Measurements from ENCODE around the gene SCMH1. TPM values are rescaled to one million over a fixed set of nuclear protein-coding genes. Genes with fewer than 3 reads are reported as not detected.

SCMH1 gene
- total and polyA plus RNA-seq, 2 experiments from 2014 or later: 15.0 to 19.4 TPM

DNA sequence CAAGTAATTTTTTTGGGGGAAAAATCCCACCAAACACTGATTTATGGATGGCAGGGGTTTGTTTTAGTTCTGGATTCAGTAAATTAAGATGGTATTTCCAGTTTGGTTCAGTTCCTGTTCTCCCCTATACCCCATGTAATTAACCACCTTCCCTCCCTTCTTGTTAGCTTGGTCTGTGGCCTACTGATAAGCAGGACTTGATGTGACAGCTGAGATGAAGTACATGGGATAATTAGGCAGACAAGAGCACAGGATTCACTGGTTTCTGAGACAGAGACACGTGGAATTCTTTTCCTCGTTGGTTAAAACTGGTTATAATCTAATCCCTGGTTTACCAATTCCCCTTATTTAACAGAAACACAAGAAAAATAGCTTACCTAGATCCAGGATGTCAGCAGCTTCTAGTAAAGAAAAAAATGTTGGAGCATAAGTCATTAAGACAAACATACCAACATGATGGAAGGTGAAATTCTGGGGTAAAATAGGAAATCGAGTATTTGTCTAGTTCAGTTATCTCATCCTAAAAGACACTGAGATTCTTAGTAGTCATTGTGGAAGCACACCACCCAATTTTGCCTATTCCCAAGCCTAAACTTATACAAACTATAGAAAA is 81.5 kb downstream of the SCMH1 start:
- Histone ChIP-seq H3K27ac (ENCODE audit: low read depth) (no peak overlapping the region), H3K79me2 (replicated peaks; ENCODE audit: insufficient read depth) (no peaks in the 10 kb centered on the region), H3K9me2 (ENCODE audit: insufficient read depth) (0 out of 2 replicates have a peak, but pooled peaks cover 2% of the 10 kb centered on the region), H3K4me3 (no peak overlapping the region), H3F3A (replicated peaks; ENCODE audit: low read depth) (no peaks in the 10 kb centered on the region), H2AFZ (no peak overlapping the region), H3K36me3 (ENCODE audit: insufficient read depth) (no peaks in the 10 kb centered on the region), H3K4me1 (ENCODE audit: insufficient read depth) (peaks cover 7% of the 10 kb centered on the region; the same call in 1 of the 2 replicates), H3K27me3 (ENCODE audit: insufficient read depth) (no peaks in the 10 kb centered on the region), H3K4me2 (no peak overlapping the region), H4K20me1 (replicated peaks; ENCODE audit: insufficient read depth) (no peaks in the 10 kb centered on the region)
- H3K27ac Mint-ChIP-seq: no peak overlapping the region
- DNase-seq (ENCODE audit: low spot score) (no peak), ATAC-seq (no peak)
- H3K27me3 Mint-ChIP-seq (ENCODE audit: insufficient read depth, low read depth, poor library complexity): peaks cover 2% of the 10 kb centered on the region
- H3K4me3 Mint-ChIP-seq: no peak overlapping the region
- TF ChIP-seq JUNB (IDR thresholded peaks at IDR 0.05; ENCODE audit: unreplicated experiment): no peak
- TF ChIP-seq EZH2phosphoT487 (IDR thresholded peaks at IDR 0.05; ENCODE audit: unreplicated experiment): no peak
- no peak for TF ChIP-seq STAT1 (IDR thresholded peaks at IDR 0.05; ENCODE audit: unreplicated experiment)
- TF ChIP-seq NANOG (IDR thresholded peaks at IDR 0.05; ENCODE audit: borderline replicate concordance): no peak
- TF ChIP-seq, protein P1, sequence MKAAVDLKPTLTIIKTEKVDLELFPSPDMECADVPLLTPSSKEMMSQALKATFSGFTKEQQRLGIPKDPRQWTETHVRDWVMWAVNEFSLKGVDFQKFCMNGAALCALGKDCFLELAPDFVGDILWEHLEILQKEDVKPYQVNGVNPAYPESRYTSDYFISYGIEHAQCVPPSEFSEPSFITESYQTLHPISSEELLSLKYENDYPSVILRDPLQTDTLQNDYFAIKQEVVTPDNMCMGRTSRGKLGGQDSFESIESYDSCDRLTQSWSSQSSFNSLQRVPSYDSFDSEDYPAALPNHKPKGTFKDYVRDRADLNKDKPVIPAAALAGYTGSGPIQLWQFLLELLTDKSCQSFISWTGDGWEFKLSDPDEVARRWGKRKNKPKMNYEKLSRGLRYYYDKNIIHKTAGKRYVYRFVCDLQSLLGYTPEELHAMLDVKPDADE (IDR thresholded peaks at IDR 0.05): no peak
- TF ChIP-seq CREB1 (CRISPR knock-in tag; IDR thresholded peaks at IDR 0.05; ENCODE audit: low read depth): no peak
- TF ChIP-seq, protein P2, sequence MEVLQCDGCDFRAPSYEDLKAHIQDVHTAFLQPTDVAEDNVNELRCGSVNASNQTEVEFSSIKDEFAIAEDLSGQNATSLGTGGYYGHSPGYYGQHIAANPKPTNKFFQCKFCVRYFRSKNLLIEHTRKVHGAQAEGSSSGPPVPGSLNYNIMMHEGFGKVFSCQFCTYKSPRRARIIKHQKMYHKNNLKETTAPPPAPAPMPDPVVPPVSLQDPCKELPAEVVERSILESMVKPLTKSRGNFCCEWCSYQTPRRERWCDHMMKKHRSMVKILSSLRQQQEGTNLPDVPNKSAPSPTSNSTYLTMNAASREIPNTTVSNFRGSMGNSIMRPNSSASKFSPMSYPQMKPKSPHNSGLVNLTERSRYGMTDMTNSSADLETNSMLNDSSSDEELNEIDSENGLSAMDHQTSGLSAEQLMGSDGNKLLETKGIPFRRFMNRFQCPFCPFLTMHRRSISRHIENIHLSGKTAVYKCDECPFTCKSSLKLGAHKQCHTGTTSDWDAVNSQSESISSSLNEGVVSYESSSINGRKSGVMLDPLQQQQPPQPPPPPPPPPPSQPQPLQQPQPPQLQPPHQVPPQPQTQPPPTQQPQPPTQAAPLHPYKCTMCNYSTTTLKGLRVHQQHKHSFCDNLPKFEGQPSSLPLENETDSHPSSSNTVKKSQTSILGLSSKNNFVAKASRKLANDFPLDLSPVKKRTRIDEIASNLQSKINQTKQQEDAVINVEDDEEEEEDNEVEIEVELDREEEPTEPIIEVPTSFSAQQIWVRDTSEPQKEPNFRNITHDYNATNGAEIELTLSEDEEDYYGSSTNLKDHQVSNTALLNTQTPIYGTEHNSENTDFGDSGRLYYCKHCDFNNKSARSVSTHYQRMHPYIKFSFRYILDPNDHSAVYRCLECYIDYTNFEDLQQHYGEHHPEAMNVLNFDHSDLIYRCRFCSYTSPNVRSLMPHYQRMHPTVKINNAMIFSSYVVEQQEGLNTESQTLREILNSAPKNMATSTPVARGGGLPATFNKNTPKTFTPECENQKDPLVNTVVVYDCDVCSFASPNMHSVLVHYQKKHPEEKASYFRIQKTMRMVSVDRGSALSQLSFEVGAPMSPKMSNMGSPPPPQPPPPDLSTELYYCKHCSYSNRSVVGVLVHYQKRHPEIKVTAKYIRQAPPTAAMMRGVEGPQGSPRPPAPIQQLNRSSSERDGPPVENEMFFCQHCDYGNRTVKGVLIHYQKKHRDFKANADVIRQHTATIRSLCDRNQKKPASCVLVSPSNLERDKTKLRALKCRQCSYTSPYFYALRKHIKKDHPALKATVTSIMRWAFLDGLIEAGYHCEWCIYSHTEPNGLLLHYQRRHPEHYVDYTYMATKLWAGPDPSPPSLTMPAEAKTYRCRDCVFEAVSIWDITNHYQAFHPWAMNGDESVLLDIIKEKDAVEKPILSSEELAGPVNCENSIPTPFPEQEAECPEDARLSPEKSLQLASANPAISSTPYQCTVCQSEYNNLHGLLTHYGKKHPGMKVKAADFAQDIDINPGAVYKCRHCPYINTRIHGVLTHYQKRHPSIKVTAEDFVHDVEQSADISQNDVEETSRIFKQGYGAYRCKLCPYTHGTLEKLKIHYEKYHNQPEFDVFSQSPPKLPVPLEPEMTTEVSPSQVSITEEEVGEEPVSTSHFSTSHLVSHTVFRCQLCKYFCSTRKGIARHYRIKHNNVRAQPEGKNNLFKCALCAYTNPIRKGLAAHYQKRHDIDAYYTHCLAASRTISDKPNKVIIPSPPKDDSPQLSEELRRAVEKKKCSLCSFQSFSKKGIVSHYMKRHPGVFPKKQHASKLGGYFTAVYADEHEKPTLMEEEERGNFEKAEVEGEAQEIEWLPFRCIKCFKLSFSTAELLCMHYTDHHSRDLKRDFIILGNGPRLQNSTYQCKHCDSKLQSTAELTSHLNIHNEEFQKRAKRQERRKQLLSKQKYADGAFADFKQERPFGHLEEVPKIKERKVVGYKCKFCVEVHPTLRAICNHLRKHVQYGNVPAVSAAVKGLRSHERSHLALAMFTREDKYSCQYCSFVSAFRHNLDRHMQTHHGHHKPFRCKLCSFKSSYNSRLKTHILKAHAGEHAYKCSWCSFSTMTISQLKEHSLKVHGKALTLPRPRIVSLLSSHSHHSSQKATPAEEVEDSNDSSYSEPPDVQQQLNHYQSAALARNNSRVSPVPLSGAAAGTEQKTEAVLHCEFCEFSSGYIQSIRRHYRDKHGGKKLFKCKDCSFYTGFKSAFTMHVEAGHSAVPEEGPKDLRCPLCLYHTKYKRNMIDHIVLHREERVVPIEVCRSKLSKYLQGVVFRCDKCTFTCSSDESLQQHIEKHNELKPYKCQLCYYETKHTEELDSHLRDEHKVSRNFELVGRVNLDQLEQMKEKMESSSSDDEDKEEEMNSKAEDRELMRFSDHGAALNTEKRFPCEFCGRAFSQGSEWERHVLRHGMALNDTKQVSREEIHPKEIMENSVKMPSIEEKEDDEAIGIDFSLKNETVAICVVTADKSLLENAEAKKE (CRISPR knock-in tag; IDR thresholded peaks at IDR 0.05): no peak
- TF ChIP-seq, protein P3, sequence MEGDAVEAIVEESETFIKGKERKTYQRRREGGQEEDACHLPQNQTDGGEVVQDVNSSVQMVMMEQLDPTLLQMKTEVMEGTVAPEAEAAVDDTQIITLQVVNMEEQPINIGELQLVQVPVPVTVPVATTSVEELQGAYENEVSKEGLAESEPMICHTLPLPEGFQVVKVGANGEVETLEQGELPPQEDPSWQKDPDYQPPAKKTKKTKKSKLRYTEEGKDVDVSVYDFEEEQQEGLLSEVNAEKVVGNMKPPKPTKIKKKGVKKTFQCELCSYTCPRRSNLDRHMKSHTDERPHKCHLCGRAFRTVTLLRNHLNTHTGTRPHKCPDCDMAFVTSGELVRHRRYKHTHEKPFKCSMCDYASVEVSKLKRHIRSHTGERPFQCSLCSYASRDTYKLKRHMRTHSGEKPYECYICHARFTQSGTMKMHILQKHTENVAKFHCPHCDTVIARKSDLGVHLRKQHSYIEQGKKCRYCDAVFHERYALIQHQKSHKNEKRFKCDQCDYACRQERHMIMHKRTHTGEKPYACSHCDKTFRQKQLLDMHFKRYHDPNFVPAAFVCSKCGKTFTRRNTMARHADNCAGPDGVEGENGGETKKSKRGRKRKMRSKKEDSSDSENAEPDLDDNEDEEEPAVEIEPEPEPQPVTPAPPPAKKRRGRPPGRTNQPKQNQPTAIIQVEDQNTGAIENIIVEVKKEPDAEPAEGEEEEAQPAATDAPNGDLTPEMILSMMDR (conservative IDR thresholded peaks at IDR 0.05; ENCODE audit: low read depth in 2 of 2): no peak
- TF ChIP-seq, protein P4, sequence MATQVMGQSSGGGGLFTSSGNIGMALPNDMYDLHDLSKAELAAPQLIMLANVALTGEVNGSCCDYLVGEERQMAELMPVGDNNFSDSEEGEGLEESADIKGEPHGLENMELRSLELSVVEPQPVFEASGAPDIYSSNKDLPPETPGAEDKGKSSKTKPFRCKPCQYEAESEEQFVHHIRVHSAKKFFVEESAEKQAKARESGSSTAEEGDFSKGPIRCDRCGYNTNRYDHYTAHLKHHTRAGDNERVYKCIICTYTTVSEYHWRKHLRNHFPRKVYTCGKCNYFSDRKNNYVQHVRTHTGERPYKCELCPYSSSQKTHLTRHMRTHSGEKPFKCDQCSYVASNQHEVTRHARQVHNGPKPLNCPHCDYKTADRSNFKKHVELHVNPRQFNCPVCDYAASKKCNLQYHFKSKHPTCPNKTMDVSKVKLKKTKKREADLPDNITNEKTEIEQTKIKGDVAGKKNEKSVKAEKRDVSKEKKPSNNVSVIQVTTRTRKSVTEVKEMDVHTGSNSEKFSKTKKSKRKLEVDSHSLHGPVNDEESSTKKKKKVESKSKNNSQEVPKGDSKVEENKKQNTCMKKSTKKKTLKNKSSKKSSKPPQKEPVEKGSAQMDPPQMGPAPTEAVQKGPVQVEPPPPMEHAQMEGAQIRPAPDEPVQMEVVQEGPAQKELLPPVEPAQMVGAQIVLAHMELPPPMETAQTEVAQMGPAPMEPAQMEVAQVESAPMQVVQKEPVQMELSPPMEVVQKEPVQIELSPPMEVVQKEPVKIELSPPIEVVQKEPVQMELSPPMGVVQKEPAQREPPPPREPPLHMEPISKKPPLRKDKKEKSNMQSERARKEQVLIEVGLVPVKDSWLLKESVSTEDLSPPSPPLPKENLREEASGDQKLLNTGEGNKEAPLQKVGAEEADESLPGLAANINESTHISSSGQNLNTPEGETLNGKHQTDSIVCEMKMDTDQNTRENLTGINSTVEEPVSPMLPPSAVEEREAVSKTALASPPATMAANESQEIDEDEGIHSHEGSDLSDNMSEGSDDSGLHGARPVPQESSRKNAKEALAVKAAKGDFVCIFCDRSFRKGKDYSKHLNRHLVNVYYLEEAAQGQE (IDR thresholded peaks at IDR 0.05; ENCODE audit: unreplicated experiment): no peak
- TF ChIP-seq ZNF114 (CRISPR knock-in tag; IDR thresholded peaks at IDR 0.05): no peak
- TF ChIP-seq POLR2AphosphoS5 (IDR thresholded peaks at IDR 0.05; ENCODE audit: low read depth): no peak
- TF ChIP-seq EZH2 (IDR thresholded peaks at IDR 0.05; ENCODE audit: low read depth, unreplicated experiment): no peak
- TF ChIP-seq ZNF331 (CRISPR knock-in tag; IDR thresholded peaks at IDR 0.05; ENCODE audit: low read depth): no peak
- H3K9me3 Mint-ChIP-seq: no peaks in the 10 kb centered on the region
- H3K4me1 Mint-ChIP-seq: peaks cover 3% of the 10 kb centered on the region; the same call in 2 of the 3 replicates
- H3K36me3 Mint-ChIP-seq (ENCODE audit: low read depth): no peaks in the 10 kb centered on the region; the same call in 2 of the 3 replicates
